GM12891 (cell line): Measurements from ENCODE around the gene AFF4.

Source experiments
- POLR2A ChIP-seq: IDR thresholded peaks from 2 replicates; pipeline ENCODE4 v1.6.1; 2011; ENCODE audit warnings: low read depth, low read length, control low read depth
- POLR2AphosphoS5 ChIP-seq: IDR thresholded peaks from 2 replicates; pipeline ENCODE4 v1.6.1; 2011; ENCODE audit warnings: low read depth, low read length, control low read depth
- TAF1 ChIP-seq: IDR thresholded peaks from 2 replicates; pipeline ENCODE4 v1.6.1; 2011; ENCODE audit warnings: low read depth, low read length, control low read depth

- TF ChIP-seq POLR2A (no peak), POLR2AphosphoS5 (no peak), TAF1 (no peak)
Observed at GRCh38 chr5:132854301-132854700, 109.1 kb downstream of the AFF4 start.
